Type B pancreatic cell (in vitro differentiated cells): ENCODE results near the gene EIF3C. TPM values are rescaled to one million over a fixed set of nuclear protein-coding genes. Genes with fewer than 3 reads are reported as not detected.
"Not testable (repeated sequence)": the region's sequence is repeated elsewhere in the genome, so short reads cannot be mapped to it uniquely, and the experiment has no call there.

Experiments
- DNase-seq: peaks from one replicate; pipeline ENCODE4 v3.0.0; 2021; ENCODE audit warnings: mixed read lengths; ENCODE audit not compliant: unreplicated experiment; ENCODE audit errors: extremely low spot score
- H3K27ac Mint-ChIP-seq: 2 replicates; pipeline ENCODE4 v1.8.0; 2021; ENCODE audit warnings: mild to moderate bottlenecking, mixed read lengths
- H3K27me3 Mint-ChIP-seq: 2 replicates; pipeline ENCODE4 v1.8.0; 2021; ENCODE audit warnings: mixed read lengths
- H3K36me3 Mint-ChIP-seq: 2 replicates; pipeline ENCODE4 v1.8.0; 2021; ENCODE audit warnings: mixed read lengths
- H3K4me1 Mint-ChIP-seq: one replicate; pipeline ENCODE4 v1.8.0; 2021; ENCODE audit warnings: mixed read lengths; ENCODE audit not compliant: unreplicated experiment
- H3K4me3 Mint-ChIP-seq: 2 replicates; pipeline ENCODE4 v1.8.0; 2021; ENCODE audit warnings: mild to moderate bottlenecking, mixed read lengths
- H3K9me3 Mint-ChIP-seq: 2 replicates; pipeline ENCODE4 v1.8.0; 2021; ENCODE audit warnings: mixed read lengths
- long read RNA-seq: library from polyadenylated mRNA; unstranded; transcript quantifications from one replicate; pipeline ENCODE4 v2.0.0, GENCODE V29; 2020
- total RNA-seq: library from RNA; stranded (reverse); gene quantifications from 2 replicates; pipeline ENCODE4 v1.2.1, GENCODE V29; 2021; ENCODE audit warnings: low replicate concordance

The EIF3C gene, protein sequence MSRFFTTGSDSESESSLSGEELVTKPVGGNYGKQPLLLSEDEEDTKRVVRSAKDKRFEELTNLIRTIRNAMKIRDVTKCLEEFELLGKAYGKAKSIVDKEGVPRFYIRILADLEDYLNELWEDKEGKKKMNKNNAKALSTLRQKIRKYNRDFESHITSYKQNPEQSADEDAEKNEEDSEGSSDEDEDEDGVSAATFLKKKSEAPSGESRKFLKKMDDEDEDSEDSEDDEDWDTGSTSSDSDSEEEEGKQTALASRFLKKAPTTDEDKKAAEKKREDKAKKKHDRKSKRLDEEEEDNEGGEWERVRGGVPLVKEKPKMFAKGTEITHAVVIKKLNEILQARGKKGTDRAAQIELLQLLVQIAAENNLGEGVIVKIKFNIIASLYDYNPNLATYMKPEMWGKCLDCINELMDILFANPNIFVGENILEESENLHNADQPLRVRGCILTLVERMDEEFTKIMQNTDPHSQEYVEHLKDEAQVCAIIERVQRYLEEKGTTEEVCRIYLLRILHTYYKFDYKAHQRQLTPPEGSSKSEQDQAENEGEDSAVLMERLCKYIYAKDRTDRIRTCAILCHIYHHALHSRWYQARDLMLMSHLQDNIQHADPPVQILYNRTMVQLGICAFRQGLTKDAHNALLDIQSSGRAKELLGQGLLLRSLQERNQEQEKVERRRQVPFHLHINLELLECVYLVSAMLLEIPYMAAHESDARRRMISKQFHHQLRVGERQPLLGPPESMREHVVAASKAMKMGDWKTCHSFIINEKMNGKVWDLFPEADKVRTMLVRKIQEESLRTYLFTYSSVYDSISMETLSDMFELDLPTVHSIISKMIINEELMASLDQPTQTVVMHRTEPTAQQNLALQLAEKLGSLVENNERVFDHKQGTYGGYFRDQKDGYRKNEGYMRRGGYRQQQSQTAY
- total RNA-seq, result 764 and 778 TPM in 2 replicates
- long read RNA-seq, transcript EIF3C-207 (13 exons, 3,957 nt), result minor isoform, 44 of 2,989 reads
- long read RNA-seq, transcript EIF3C-201 (21 exons, 3,145 nt), result major isoform, 2,508 of 2,989 reads
- long read RNA-seq, transcript EIF3C-202 (21 exons, 3,137 nt), result minor isoform, 37 of 2,989 reads
- long read RNA-seq, transcript EIF3C-211 (20 exons, 2,986 nt), result minor isoform, 115 of 2,989 reads
- long read RNA-seq, partial matches to known transcripts, result 179 of 2,989 reads
- long read RNA-seq, other reads (novel, unspliced or antisense), result 92 of 2,989 reads

DNA sequence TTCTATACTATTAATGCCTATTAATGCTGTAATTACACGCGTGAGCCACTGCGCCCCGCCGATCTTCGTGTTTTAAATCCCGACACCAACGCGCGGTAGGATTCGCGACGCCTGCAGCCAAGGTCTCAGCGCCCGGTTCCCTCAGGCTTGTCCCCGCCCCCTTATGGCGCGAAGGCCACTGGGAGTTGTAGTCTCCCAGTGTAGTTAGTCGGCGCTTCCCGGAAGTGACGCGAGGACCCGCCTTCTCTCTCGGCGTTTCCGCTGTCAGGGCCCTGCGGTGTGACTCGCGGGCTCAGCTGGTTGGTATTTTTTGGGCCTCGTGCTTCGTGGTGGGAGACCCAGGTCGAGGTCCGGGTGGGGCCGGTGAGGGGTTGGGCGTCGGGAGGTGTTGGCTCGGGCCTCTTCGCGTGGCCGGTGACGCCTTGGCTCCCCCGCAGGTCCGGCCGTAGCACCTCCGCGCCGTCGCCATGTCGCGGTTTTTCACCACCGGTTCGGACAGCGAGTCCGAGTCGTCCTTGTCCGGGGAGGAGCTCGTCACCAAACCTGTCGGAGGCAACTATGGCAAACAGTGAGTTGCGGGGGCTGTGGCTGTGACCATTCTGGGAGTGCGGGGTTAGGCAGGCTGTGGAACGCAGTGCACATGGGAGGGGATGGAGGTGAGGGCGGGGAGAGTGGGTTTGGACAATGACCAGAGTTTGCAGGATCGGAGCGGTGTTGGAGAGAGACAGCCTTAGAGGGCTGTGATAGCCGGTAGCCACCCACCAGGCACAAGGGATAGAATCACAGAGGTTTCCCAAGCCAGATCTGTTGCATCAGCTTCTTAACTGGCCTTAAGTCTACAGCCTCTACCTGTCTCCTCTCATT is at the start of gene EIF3C:
Gene EIF3C (plus strand): TSS at position 245 of the 864 bp plus-strand sequence. CDS start 223 bp downstream, at position 468.
- DNase-seq, H3K27me3 Mint-ChIP-seq, H3K4me1 Mint-ChIP-seq, H3K36me3 Mint-ChIP-seq, H3K27ac Mint-ChIP-seq, H3K9me3 Mint-ChIP-seq: not testable (repeated sequence)
- H3K4me3 Mint-ChIP-seq, result peak within 1 kb of the TSS; percentile 81

- H3K27me3 Mint-ChIP-seq, H3K4me3 Mint-ChIP-seq, DNase-seq, H3K27ac Mint-ChIP-seq, H3K36me3 Mint-ChIP-seq, H3K9me3 Mint-ChIP-seq, H3K4me1 Mint-ChIP-seq: not testable (repeated sequence)
Observed at GRCh38 chr16:28666264-28666663, 45.0 kb upstream of the EIF3C start.

DNA sequence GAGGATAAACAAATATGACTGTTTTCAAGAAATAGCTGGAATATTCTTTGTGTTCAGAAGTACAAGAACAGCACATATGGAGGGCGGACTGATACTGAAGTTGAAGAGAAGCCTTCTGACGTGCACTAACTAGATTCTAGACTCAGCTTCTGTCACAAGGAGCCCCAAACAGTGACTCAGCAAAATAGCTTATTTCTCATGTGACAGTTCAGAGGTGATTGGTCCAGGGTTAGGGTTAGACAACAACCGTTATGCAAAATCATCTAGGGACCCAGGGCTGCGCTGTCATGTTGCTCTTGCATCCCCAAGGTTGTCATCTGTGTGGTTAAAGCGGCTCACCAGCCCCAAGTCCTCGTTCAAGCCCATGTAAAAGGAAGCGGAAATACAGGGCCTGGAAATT is 43.8 kb upstream of the EIF3C start:
- H3K36me3 Mint-ChIP-seq, H3K4me1 Mint-ChIP-seq, DNase-seq, H3K9me3 Mint-ChIP-seq, H3K4me3 Mint-ChIP-seq, H3K27me3 Mint-ChIP-seq, H3K27ac Mint-ChIP-seq: not testable (repeated sequence)

- H3K9me3 Mint-ChIP-seq, H3K27ac Mint-ChIP-seq, DNase-seq, H3K27me3 Mint-ChIP-seq, H3K4me1 Mint-ChIP-seq, H3K36me3 Mint-ChIP-seq, H3K4me3 Mint-ChIP-seq: not testable (repeated sequence)
Observed at GRCh38 chr16:28668199-28668598, 43.1 kb upstream of the EIF3C start.

GRCh38 chr16:28688327-28688952 is 22.8 kb upstream of the EIF3C start:
- H3K27ac Mint-ChIP-seq, H3K4me1 Mint-ChIP-seq, H3K4me3 Mint-ChIP-seq: not testable (repeated sequence)

GRCh38 chr16:28689425-28689824 is 21.8 kb upstream of the EIF3C start:
- H3K9me3 Mint-ChIP-seq, H3K4me1 Mint-ChIP-seq, H3K36me3 Mint-ChIP-seq, DNase-seq, H3K4me3 Mint-ChIP-seq, H3K27me3 Mint-ChIP-seq, H3K27ac Mint-ChIP-seq: not testable (repeated sequence)

More at GRCh38 chr16:28688327-28688952, 22.8 kb upstream of the EIF3C start:
- not testable (repeated sequence) for H3K27me3 Mint-ChIP-seq, H3K9me3 Mint-ChIP-seq, DNase-seq, H3K36me3 Mint-ChIP-seq

DNA sequence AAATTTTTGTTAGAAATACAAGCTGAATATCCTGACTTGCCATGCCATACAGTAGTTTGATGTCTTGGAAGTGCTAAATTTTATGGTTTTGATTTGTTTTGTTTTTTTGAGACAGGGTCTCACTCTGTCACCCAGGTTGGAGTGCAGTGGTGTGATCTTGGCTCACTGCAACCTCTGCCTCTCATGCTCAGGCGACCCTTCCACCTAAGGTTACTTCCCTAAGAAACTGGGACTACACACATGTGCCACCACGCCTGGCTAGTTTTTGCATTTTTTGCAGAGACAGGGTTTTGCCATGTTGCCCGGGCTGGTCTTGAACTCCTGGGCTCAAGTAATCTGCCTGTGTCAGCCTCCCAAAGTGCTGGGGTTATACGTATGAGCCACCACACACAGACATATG is 19.5 kb upstream of the EIF3C start:
- DNase-seq, H3K4me1 Mint-ChIP-seq: not testable (repeated sequence)

GRCh38 chr16:28693257-28693950 is 17.9 kb upstream of the EIF3C start:
- not testable (repeated sequence) for H3K9me3 Mint-ChIP-seq

More for the DNA sequence above, 19.5 kb upstream of the EIF3C start:
- not testable (repeated sequence) for H3K27ac Mint-ChIP-seq, H3K36me3 Mint-ChIP-seq, H3K4me3 Mint-ChIP-seq, H3K9me3 Mint-ChIP-seq, H3K27me3 Mint-ChIP-seq

DNA sequence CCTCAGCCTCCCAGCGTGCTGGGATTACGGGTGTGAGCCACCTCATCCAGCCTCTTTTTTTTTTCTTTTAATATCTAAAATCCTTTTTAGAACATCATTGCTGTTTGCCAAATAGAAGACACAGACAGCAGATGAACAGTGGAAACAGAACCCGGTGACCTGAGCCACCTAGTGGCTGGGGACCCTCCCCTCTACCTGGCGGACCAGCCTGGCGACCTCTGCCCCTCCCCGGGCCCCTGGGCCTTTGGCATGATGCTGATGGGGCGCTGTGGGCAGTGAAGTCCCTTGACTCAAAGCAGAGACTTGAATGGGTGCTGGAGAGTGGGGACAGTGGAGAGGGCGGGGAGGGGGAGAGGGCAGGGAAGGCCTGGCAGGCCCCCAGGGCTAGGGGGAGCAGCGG is 11.5 kb upstream of the EIF3C start:
- not testable (repeated sequence) for H3K27ac Mint-ChIP-seq, H3K4me1 Mint-ChIP-seq, H3K27me3 Mint-ChIP-seq, H3K4me3 Mint-ChIP-seq, DNase-seq, H3K9me3 Mint-ChIP-seq, H3K36me3 Mint-ChIP-seq

More at GRCh38 chr16:28693257-28693950, 17.9 kb upstream of the EIF3C start:
- not testable (repeated sequence) for DNase-seq, H3K27ac Mint-ChIP-seq, H3K36me3 Mint-ChIP-seq, H3K27me3 Mint-ChIP-seq, H3K4me3 Mint-ChIP-seq, H3K4me1 Mint-ChIP-seq

DNA sequence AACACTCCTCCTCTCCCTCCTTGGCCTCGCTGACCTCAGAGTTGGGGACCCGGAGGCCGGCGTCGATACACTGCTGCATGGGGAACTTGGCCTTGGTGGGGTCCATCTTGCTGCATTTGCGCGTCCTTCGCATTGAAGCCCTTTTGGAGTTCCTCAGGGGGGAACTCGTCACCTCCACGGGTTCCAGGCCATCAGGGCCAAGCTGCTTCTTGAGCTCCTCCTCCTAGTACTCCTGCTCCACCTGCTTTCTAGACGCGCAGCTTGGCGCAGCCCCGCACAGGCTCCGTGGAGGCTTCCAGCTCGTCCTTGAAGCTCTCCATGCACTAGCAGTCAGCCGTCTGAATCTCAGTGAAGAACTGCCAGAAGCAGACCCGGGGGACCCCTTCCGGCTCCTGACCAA is 10.9 kb upstream of the EIF3C start:
- H3K27ac Mint-ChIP-seq, H3K4me1 Mint-ChIP-seq: not testable (repeated sequence)

GRCh38 chr16:28701384-28701783 is 9.9 kb upstream of the EIF3C start:
- H3K27ac Mint-ChIP-seq, H3K36me3 Mint-ChIP-seq, H3K27me3 Mint-ChIP-seq, H3K4me3 Mint-ChIP-seq, DNase-seq, H3K9me3 Mint-ChIP-seq, H3K4me1 Mint-ChIP-seq: not testable (repeated sequence)

More for the DNA sequence above, 10.9 kb upstream of the EIF3C start:
- H3K36me3 Mint-ChIP-seq, H3K4me3 Mint-ChIP-seq, DNase-seq, H3K27me3 Mint-ChIP-seq, H3K9me3 Mint-ChIP-seq: not testable (repeated sequence)

- not testable (repeated sequence) for H3K4me3 Mint-ChIP-seq, H3K27ac Mint-ChIP-seq, DNase-seq, H3K9me3 Mint-ChIP-seq, H3K4me1 Mint-ChIP-seq, H3K27me3 Mint-ChIP-seq, H3K36me3 Mint-ChIP-seq
Observed at GRCh38 chr16:28704246-28704645, 7.0 kb upstream of the EIF3C start.
